Epithelial cell of esophagus (primary cell): ENCODE results near the gene PKNOX2.
A peak's percentile ranks its signal among the peaks of the same experiment; 100 is the strongest.

Experiments
- DNase-seq: peaks from one replicate; pipeline ENCODE4 v3.0.0; 2010; ENCODE audit warnings: low read depth
- H3K4me3 ChIP-seq: 2 replicates; pipeline ENCODE4 v1.5.1; 2011; ENCODE audit warnings: mild to moderate bottlenecking, low read length, control low read depth
- CTCF ChIP-seq: IDR thresholded peaks from 2 replicates; pipeline ENCODE4 v1.5.1; 2011; ENCODE audit warnings: low read depth, mild to moderate bottlenecking, low read length, control low read depth, inconsistent platforms; ENCODE audit not compliant: insufficient read depth; ENCODE audit errors: missing control alignments

The PKNOX2 gene

DNA sequence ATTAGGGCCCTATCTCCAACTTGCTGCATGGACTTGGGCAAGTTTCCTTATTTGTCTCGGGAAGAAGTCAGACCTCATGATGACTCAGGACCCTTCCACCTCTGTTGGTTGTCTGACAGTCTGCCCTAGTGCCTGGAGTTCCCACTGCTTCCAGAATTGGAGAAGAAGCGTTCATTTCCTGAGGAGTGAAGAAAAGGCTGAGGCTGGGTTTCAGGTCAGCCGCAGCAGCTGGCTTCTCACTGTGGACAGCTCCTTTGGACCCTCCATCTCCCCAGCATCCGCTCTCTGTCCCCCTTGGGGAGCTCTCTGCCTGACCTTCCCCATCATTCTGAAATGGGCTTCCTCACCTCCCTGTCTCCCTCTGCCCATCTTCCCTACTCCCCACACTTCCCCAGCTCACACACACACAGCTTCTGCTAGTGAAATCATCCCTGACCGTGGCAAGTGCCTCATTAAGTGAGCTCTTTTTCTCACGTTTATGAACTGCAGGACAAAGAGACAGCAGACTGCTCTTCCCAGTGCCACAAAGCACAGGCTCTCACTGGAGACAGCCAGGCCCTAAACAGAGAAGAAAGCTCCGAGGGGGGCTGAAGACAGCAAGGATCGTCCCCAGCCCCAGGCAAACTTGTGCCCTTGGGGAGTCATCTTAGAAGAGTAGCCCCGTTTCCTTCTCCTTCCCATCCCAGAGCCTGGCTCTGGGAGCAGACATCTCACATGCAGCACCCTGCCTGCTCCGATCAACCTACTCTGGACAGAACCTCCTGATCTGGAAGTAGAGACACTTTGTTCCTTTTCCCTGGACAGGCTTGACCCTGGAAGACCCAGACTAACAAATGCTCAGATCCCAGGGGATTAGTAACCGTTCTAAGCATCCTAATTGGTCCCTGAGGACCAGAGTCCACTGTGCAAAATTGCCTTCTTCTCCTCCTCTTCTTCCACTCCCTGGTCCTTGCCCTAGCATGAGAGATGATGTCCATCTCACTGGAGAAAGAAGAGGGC, 173.6 kb downstream of the PKNOX2 start:
- peak; percentile 9 for DNase-seq
- no peak for TF ChIP-seq CTCF
- H3K4me3 ChIP-seq, result no peak overlapping the region

GRCh38 chr11:125338886-125339811, 174.6 kb downstream of the PKNOX2 start:
- DNase-seq, result no peak
- no peak for TF ChIP-seq CTCF
- H3K4me3 ChIP-seq, result no peak overlapping the region

DNA sequence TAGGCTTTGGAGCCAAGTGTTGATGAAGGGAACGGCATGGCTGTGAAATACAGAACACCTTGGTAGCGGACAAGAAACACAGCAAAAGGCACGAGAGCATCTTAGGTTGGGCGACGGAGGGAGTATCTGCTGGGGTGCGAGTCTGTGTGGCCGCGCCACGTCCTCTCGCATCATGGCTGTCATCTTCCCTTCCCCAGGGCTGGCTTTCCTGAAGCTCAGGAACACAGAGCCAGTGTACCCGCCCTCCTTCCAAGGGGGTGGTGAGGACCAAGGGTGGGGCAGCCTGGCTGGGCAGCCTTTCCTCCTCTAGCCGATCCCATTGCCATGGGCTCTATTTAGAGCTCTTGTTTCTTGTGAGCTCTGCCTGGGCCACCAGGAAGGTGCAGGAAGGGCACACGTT, 177.1 kb downstream of the PKNOX2 start:
- DNase-seq, result no peak
- TF ChIP-seq CTCF, result no peak
- H3K4me3 ChIP-seq, result no peak overlapping the region

- no peak overlapping the region for H3K4me3 ChIP-seq
- no peak for DNase-seq
- no peak for TF ChIP-seq CTCF
Observed at GRCh38 chr11:125342281-125342930, 177.9 kb downstream of the PKNOX2 start.

DNA sequence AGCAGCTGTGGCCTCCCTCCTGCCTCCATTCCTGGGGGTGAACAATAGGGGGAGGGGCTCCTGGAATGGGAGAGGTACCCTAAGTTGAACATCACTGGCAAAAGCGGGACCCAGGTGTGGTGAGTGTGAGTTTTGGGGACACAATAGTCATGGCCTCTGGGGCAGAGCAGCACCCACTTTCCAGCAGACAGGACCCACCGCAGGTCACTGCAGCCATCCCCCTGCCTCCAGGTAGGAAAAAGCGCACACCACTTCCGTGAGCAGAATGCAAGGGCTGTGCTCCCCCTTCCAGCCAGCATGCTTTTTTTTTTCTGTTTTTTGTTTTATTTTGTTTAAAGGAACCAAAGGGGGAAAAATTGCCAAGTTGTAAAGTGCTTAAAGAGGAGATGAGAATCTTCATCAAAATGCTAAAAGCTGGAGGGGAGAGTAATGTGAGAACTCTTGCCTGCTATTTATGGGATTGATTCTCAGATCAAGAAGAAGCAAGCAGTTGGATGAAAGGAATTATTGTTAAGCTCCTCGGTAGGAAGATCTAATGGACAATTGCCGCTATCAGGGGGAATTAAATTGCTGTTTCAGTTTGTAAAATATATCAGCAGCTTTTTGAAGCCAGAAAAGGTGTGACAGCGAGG, 178.7 kb downstream of the PKNOX2 start:
- DNase-seq, result no peak

More for the DNA sequence above, 178.7 kb downstream of the PKNOX2 start:
- H3K4me3 ChIP-seq, result no peak overlapping the region
- no peak for TF ChIP-seq CTCF
